ENCODE measurements around the gene BMERB1.

BMERB1 gene

GRCh38 chr16:15483857-15484256 lies 49.5 kb downstream of the BMERB1 start:
- no peak overlapping the region for H2BK12ac ChIP-seq (ENCODE audit: low read length)
- no peaks in the 10 kb centered on the region for H3K9me3 ChIP-seq (replicated peaks in 1 of 2; ENCODE audit: control insufficient read depth in 2 of 2, insufficient read depth in 1 of 2, low read depth in 1 of 2, low read length in 2 of 2)
- no peak overlapping the region for H3K9ac ChIP-seq (ENCODE audit: low read depth, low read length, poor library complexity)
- H4K8ac ChIP-seq (ENCODE audit: low read depth, low read length), result no peak overlapping the region
- no peak overlapping the region for H2BK5ac ChIP-seq (ENCODE audit: low read length)
- H3K4me2 ChIP-seq (ENCODE audit: insufficient read depth, low read length, poor library complexity, severe bottlenecking), result no peak overlapping the region
- H3K36me3 ChIP-seq (replicated peaks in 1 of 2; ENCODE audit: control insufficient read depth in 2 of 2, insufficient read depth in 2 of 2, low read length in 2 of 2), result peaks cover 0 to 3% of the 10 kb centered on the region in 2 donors
- no peaks in the 10 kb centered on the region for H3K79me1 ChIP-seq (ENCODE audit: low read depth, low read length)
- peaks cover 0 to 11% of the 10 kb centered on the region in 2 donors for H3K4me1 ChIP-seq (ENCODE audit: control insufficient read depth in 2 of 2, insufficient read depth in 1 of 2, low read depth in 1 of 2, low read length in 2 of 2)
- H3K23ac ChIP-seq (ENCODE audit: low read depth, low read length, poor library complexity), result no peak overlapping the region
- H3K4ac ChIP-seq (ENCODE audit: low read length), result no peak overlapping the region
- no peak overlapping the region for H2BK15ac ChIP-seq (ENCODE audit: low read length)
- no peak overlapping the region for H2AK5ac ChIP-seq (ENCODE audit: low read depth, low read length)
- no peak overlapping the region for H3K18ac ChIP-seq (ENCODE audit: low read length)
- no peak overlapping the region for H4K91ac ChIP-seq (ENCODE audit: low read depth, low read length, poor library complexity)
- no peak overlapping the region for H3K4me3 ChIP-seq (ENCODE audit: low read length in 2 of 2)
- H2AFZ ChIP-seq (ENCODE audit: low read length), result no peak overlapping the region
- H3K14ac ChIP-seq (ENCODE audit: low read length), result no peak overlapping the region
- no CpG with 5 or more reads among the region's 2 CpGs for WGBS, 2 donors (ENCODE audit: extremely low coverage in 2 of 2, insufficient read length in 2 of 2, insufficient replicate concordance in 1 of 2)
- H2BK120ac ChIP-seq (ENCODE audit: low read depth, low read length), result no peak overlapping the region
- DNase-seq (ENCODE audit: low spot score), result no peak
- no peak overlapping the region for H3K27ac ChIP-seq (replicated peaks; ENCODE audit: low read length)
- no peaks in the 10 kb centered on the region for H3K27me3 ChIP-seq (ENCODE audit: control insufficient read depth in 3 of 3, insufficient read depth in 3 of 3, low read depth in 1 of 3, low read length in 3 of 3)

- no peaks in the 10 kb centered on the region for H3K27me3 ChIP-seq (ENCODE audit: control insufficient read depth in 3 of 3, insufficient read depth in 3 of 3, low read depth in 1 of 3, low read length in 3 of 3)
- H3K4ac ChIP-seq (ENCODE audit: low read length), result no peak overlapping the region
- no peak overlapping the region for H2AFZ ChIP-seq (ENCODE audit: low read length)
- H2BK15ac ChIP-seq (ENCODE audit: low read length), result no peak overlapping the region
- H3K4me2 ChIP-seq (ENCODE audit: insufficient read depth, low read length, poor library complexity, severe bottlenecking), result no peak overlapping the region
- H3K14ac ChIP-seq (ENCODE audit: low read length), result no peak overlapping the region
- H4K91ac ChIP-seq (ENCODE audit: low read depth, low read length, poor library complexity), result no peak overlapping the region
- no peak overlapping the region for H3K18ac ChIP-seq (ENCODE audit: low read length)
- no peak overlapping the region for H3K9ac ChIP-seq (ENCODE audit: low read depth, low read length, poor library complexity)
- no peak overlapping the region for H3K27ac ChIP-seq (replicated peaks; ENCODE audit: low read length)
- H4K8ac ChIP-seq (ENCODE audit: low read depth, low read length), result no peak overlapping the region
- no peak overlapping the region for H2BK5ac ChIP-seq (ENCODE audit: low read length)
- H3K79me1 ChIP-seq (ENCODE audit: low read depth, low read length), result no peaks in the 10 kb centered on the region
- H3K9me3 ChIP-seq (replicated peaks in 1 of 2; ENCODE audit: control insufficient read depth in 2 of 2, insufficient read depth in 1 of 2, low read depth in 1 of 2, low read length in 2 of 2), result no peaks in the 10 kb centered on the region
- H2BK120ac ChIP-seq (ENCODE audit: low read depth, low read length), result no peak overlapping the region
- H3K4me1 ChIP-seq (ENCODE audit: control insufficient read depth in 2 of 2, insufficient read depth in 1 of 2, low read depth in 1 of 2, low read length in 2 of 2), result peaks cover 0 to 11% of the 10 kb centered on the region in 2 donors
- no CpG with 5 or more reads among the region's 5 CpGs for WGBS, 2 donors (ENCODE audit: extremely low coverage in 2 of 2, insufficient read length in 2 of 2, insufficient replicate concordance in 1 of 2)
- no peak overlapping the region for H3K23ac ChIP-seq (ENCODE audit: low read depth, low read length, poor library complexity)
- no peak overlapping the region for H2BK12ac ChIP-seq (ENCODE audit: low read length)
- no peak for DNase-seq (ENCODE audit: low spot score)
- peaks cover 0 to 3% of the 10 kb centered on the region in 2 donors for H3K36me3 ChIP-seq (replicated peaks in 1 of 2; ENCODE audit: control insufficient read depth in 2 of 2, insufficient read depth in 2 of 2, low read length in 2 of 2)
- no peak overlapping the region for H2AK5ac ChIP-seq (ENCODE audit: low read depth, low read length)
- H3K4me3 ChIP-seq (ENCODE audit: low read length in 2 of 2), result no peak overlapping the region
Observed at GRCh38 chr16:15484662-15485061, 50.3 kb downstream of the BMERB1 start.

- Histone ChIP-seq H3K4ac (ENCODE audit: low read length) (no peak overlapping the region), H3K4me2 (ENCODE audit: insufficient read depth, low read length, poor library complexity, severe bottlenecking) (no peak overlapping the region), H3K36me3 (replicated peaks in 1 of 2; ENCODE audit: control insufficient read depth in 2 of 2, insufficient read depth in 2 of 2, low read length in 2 of 2) (peaks cover 0 to 3% of the 10 kb centered on the region in 2 donors), H3K79me1 (ENCODE audit: low read depth, low read length) (no peaks in the 10 kb centered on the region), H4K8ac (ENCODE audit: low read depth, low read length) (no peak overlapping the region), H3K23ac (ENCODE audit: low read depth, low read length, poor library complexity) (no peak overlapping the region), H3K9me3 (replicated peaks in 1 of 2; ENCODE audit: control insufficient read depth in 2 of 2, insufficient read depth in 1 of 2, low read depth in 1 of 2, low read length in 2 of 2) (no peaks in the 10 kb centered on the region), H3K4me3 (ENCODE audit: low read length in 2 of 2) (no peak overlapping the region), H2BK120ac (ENCODE audit: low read depth, low read length) (no peak overlapping the region), H3K14ac (ENCODE audit: low read length) (no peak overlapping the region), H3K4me1 (ENCODE audit: control insufficient read depth in 2 of 2, insufficient read depth in 1 of 2, low read depth in 1 of 2, low read length in 2 of 2) (peaks cover 0 to 11% of the 10 kb centered on the region in 2 donors), H2BK5ac (ENCODE audit: low read length) (no peak overlapping the region), H2AFZ (ENCODE audit: low read length) (no peak overlapping the region), H2BK12ac (ENCODE audit: low read length) (no peak overlapping the region), H3K18ac (ENCODE audit: low read length) (no peak overlapping the region), H3K9ac (ENCODE audit: low read depth, low read length, poor library complexity) (no peak overlapping the region), H3K27ac (replicated peaks; ENCODE audit: low read length) (no peak overlapping the region), H3K27me3 (ENCODE audit: control insufficient read depth in 3 of 3, insufficient read depth in 3 of 3, low read depth in 1 of 3, low read length in 3 of 3) (no peaks in the 10 kb centered on the region), H2BK15ac (ENCODE audit: low read length) (no peak overlapping the region), H2AK5ac (ENCODE audit: low read depth, low read length) (no peak overlapping the region), H4K91ac (ENCODE audit: low read depth, low read length, poor library complexity) (no peak overlapping the region)
- WGBS, 2 donors (ENCODE audit: extremely low coverage in 2 of 2, insufficient read length in 2 of 2, insufficient replicate concordance in 1 of 2), result no CpG with 5 or more reads among the region's 5 CpGs
- DNase-seq (ENCODE audit: low spot score), result no peak
Observed at GRCh38 chr16:15485175-15485574, 50.8 kb downstream of the BMERB1 start.

- no peak overlapping the region for H2BK15ac ChIP-seq (ENCODE audit: low read length)
- H3K4ac ChIP-seq (ENCODE audit: low read length), result no peak overlapping the region
- no peak overlapping the region for H3K23ac ChIP-seq (ENCODE audit: low read depth, low read length, poor library complexity)
- H3K27ac ChIP-seq (replicated peaks; ENCODE audit: low read length), result no peak overlapping the region
- H3K9me3 ChIP-seq (replicated peaks in 1 of 2; ENCODE audit: control insufficient read depth in 2 of 2, insufficient read depth in 1 of 2, low read depth in 1 of 2, low read length in 2 of 2), result no peaks in the 10 kb centered on the region
- no CpG with 5 or more reads among the region's 1 CpG for WGBS, 2 donors (ENCODE audit: extremely low coverage in 2 of 2, insufficient read length in 2 of 2, insufficient replicate concordance in 1 of 2)
- H2BK120ac ChIP-seq (ENCODE audit: low read depth, low read length), result no peak overlapping the region
- no peak overlapping the region for H3K9ac ChIP-seq (ENCODE audit: low read depth, low read length, poor library complexity)
- H3K4me2 ChIP-seq (ENCODE audit: insufficient read depth, low read length, poor library complexity, severe bottlenecking), result no peak overlapping the region
- H2AFZ ChIP-seq (ENCODE audit: low read length), result no peak overlapping the region
- H3K79me1 ChIP-seq (ENCODE audit: low read depth, low read length), result peaks cover 1% of the 10 kb centered on the region
- H2BK12ac ChIP-seq (ENCODE audit: low read length), result no peak overlapping the region
- no peaks in the 10 kb centered on the region for H3K27me3 ChIP-seq (ENCODE audit: control insufficient read depth in 3 of 3, insufficient read depth in 3 of 3, low read depth in 1 of 3, low read length in 3 of 3)
- peaks cover 0 to 11% of the 10 kb centered on the region in 2 donors for H3K4me1 ChIP-seq (ENCODE audit: control insufficient read depth in 2 of 2, insufficient read depth in 1 of 2, low read depth in 1 of 2, low read length in 2 of 2)
- H2AK5ac ChIP-seq (ENCODE audit: low read depth, low read length), result no peak overlapping the region
- H3K36me3 ChIP-seq (replicated peaks in 1 of 2; ENCODE audit: control insufficient read depth in 2 of 2, insufficient read depth in 2 of 2, low read length in 2 of 2), result peaks cover 0 to 3% of the 10 kb centered on the region in 2 donors
- H3K14ac ChIP-seq (ENCODE audit: low read length), result no peak overlapping the region
- DNase-seq (ENCODE audit: low spot score), result no peak
- H4K8ac ChIP-seq (ENCODE audit: low read depth, low read length), result no peak overlapping the region
- H3K18ac ChIP-seq (ENCODE audit: low read length), result no peak overlapping the region
- H3K4me3 ChIP-seq (ENCODE audit: low read length in 2 of 2), result no peak overlapping the region
- H4K91ac ChIP-seq (ENCODE audit: low read depth, low read length, poor library complexity), result no peak overlapping the region
- H2BK5ac ChIP-seq (ENCODE audit: low read length), result no peak overlapping the region
Observed at GRCh38 chr16:15486661-15487060, 52.3 kb downstream of the BMERB1 start.

Measured in neuronal stem cell (in vitro differentiated cells).